Panc1 (cell line): ENCODE results near the gene ERFL.

Source experiments
- CTCF ChIP-seq: fragments of 450-650 bp; IDR thresholded peaks from 2 replicates; pipeline ENCODE4 v1.5.1; 2017; ENCODE audit warnings: mild to moderate bottlenecking
- REST ChIP-seq, 2 experiments: IDR thresholded peaks; 2 replicates each; pipeline ENCODE4 v1.6.1; 2011 to 2012; ENCODE audit warnings: low read depth in 2 of 2, control low read depth in 1 of 2, low read length in 1 of 2, mild to moderate bottlenecking in 1 of 2, moderate library complexity in 1 of 2; ENCODE audit not compliant: insufficient read depth in 1 of 2

- TF ChIP-seq CTCF (no peak), REST (IDR thresholded peaks at IDR 0.05; ENCODE audit: insufficient read depth in 1 of 2, low read depth in 2 of 2, low read length in 1 of 2) (no peak)
These were observed 32.7 kb upstream of the ERFL start for GRCh38 chr19:41960973-41961372.
